Embryonic facial prominence (tissue), 1 donor: ENCODE measurements around the gene WDR83.
A peak's percentile ranks its signal among the peaks of the same experiment; 100 is the strongest.
"Not testable (repeated sequence)": the region's sequence is repeated elsewhere in the genome, so short reads cannot be mapped to it uniquely, and the experiment has no call there.

Experiments
- DNase-seq: peaks from one replicate; pipeline ENCODE4 v3.0.0-alpha.2; 2016; ENCODE audit errors: extremely low spot score

WDR83 gene, protein sequence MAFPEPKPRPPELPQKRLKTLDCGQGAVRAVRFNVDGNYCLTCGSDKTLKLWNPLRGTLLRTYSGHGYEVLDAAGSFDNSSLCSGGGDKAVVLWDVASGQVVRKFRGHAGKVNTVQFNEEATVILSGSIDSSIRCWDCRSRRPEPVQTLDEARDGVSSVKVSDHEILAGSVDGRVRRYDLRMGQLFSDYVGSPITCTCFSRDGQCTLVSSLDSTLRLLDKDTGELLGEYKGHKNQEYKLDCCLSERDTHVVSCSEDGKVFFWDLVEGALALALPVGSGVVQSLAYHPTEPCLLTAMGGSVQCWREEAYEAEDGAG

DNA sequence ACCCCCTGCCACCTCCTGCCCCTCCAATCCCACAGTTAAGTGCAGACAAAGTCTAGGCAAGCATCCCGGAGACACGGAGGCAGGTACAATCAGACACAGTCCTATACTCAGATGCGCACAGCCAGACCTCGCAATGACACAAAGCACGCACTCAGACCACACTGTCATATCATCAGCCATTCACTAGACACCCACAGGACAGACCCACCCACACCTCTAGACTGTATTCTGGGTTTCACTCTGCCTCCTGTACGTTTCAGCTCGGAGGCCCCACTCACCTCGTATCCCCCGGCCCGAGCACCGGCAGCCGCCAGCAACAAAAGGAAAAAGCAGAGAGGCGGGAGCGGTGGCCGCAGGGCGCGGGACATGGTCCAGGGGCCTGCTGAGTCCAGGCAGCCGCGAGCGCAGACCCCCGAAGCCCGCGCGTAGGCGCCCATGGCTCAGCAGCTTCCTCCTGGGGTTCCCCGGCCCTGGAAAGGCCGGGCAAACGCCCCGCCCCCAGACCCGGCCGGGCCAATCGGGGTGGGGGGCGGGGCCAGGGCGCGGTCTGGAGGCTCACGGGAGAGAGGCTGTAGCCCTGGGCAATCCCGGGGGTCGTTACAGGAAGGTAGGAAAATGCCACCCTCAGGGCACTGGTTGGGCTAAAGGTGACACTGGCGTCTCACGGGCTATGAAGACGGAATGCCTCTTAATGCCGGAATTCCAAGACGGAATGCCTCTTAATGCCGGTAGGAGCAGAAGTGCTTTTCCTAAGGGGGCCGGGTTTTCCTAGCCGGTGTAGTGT is at the start of gene WDR83, which contains the start of gene MAN2B1:
Gene WDR83 (plus strand): TSS at position 543 of the 784 bp plus-strand sequence. CDS start 2,984 bp downstream, outside the sequence.
Gene MAN2B1 (minus strand): TSS at position 478 of the 784 bp plus-strand sequence. CDS start 41 bp downstream, at position 437.
- DNase-seq = no peak

- DNase-seq = no peak
Observed at GRCh38 chr19:12617646-12618045, 49.0 kb upstream of the WDR83 start.

DNA sequence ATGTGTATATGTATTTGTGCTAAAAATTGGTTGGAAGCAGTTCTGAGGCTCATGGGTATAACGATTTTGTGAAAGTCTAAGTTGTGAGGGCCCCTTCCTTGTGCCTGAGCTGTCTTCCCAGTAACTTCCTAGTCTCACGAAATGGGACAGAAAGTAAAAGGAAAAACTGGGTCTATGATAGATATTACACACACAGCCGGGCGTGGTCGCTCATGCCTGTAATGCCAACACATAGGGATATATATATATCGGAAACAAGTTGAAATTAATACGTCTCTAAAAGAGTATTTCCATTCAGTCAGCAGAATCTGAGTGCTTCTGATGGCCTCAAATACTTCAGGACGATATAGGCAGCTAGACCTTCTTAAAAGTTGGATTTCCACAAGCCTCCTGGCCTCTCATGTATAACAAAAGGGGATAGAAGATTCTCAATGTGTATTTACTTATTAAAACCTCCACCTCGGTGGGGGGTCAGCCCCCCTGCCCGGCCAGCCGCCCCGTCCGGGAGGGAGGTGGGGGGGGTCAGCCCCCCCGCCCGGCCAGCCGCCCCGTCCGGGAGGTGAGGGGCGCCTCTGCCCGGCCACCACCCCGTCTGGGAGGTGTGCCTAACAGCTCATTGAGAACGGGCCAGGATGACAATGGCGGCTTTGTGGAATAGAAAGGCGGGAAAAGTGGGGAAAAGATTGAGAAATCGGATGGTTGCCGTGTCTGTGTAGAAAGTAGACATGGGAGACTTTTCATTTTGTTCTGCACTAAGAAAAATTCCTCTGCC is 45.2 kb upstream of the WDR83 start:
- not testable (repeated sequence) for DNase-seq

DNA sequence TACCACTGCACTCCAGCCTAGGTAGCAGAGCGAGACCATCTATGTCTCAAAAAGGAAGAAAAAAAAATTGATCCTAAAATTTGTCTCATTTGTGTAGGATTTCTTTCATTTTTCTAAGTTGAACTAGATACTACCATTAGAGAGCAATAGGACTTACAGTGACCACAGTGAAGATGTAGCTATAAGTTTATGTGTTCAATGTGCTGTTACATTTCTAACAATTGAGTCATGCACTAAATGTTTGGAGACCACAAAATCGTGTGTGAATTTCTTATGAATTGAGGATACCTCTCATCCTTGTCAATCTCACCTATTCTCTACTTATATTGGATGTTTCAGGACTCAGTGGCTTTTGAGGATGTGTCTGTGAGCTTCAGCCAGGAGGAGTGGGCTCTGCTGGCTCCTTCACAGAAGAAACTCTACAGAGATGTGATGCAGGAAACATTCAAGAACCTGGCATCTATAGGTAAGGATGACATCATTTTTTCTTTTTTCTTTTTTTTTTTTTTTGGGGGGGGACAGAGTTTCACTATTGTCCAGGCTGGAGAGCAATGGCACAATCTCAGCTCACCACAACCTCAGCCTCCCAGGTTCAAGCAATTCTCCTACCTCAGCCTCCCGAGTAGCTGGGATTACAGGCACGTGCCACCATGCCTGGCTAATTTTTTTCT is 43.1 kb upstream of the WDR83 start:
- no peak for DNase-seq

GRCh38 chr19:12626958-12627357 is 39.6 kb upstream of the WDR83 start:
- DNase-seq = no peak

- DNase-seq = no peak
Observed at GRCh38 chr19:12628040-12629022, 38.3 kb upstream of the WDR83 start.

DNA sequence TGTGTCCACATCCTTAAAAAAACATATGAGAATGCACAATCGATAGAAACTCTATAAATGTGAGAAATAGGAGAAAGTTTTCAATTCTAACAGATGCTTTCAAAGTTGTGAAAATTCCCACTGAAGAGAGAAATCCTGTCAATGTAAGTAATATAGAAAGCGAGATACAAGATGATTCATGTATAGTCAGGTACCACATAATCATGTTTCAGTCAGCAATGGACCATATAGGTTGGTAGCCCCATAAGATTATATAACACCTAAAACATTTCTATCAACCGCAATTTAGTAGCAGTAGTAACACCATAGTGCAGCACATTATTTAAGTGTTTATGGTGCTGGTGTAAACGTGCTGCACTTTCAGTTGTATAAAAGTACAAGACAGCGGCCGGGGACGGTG is 37.4 kb upstream of the WDR83 start:
- no peak for DNase-seq

- DNase-seq = no peak
Observed at GRCh38 chr19:12636631-12637030, 30.0 kb upstream of the WDR83 start.

DNA sequence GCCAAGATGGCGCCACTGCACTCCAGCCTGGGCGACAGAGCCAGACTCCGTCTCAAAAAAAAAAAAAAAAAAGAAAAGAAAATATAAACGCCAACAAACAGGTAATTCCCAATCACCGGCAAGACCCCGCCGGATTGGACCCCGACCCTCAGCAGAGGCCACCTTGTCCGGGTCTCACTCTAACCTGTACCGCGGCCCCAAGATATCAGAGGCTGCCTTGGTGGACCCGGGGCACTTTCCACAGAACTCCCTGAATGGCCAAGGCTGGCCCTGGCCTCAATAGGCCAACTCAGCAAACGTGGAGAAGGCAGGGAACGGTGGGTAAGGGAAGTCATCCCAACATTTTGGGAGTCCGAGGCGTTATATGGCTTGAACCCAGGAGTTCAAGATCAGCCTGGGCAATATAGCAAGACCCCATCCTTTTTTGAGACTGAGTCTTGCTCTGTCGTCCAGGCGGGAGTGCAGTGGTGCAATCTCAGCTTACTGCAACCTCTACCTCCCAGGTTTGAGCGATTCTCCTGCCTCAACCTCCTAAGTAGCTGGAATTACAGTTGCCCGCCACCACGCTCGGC is 27.9 kb upstream of the WDR83 start:
- no peak for DNase-seq

- peak; percentile 20 for DNase-seq
Observed at GRCh38 chr19:12639901-12640613, 26.6 kb upstream of the WDR83 start.

DNA sequence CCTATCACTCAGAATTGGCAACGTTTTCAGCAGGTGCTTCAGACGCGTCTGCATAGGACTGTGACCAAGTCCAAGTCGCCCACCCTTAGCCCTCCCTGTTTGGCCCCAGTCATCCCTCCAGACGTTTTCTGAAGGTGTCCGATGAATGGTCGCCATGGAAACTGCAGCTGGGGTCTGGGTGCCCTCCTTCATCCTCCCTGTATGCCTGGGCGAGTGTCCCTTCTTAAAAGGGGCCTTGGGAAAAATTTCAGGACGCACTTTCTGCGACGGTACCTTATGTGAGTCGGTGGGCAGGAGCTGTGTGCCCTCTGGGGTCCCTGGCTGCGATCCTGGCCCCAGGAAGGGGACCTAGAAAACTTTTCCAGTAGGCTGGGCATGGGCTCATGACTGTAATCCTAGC is 25.2 kb upstream of the WDR83 start:
- DNase-seq = no peak

- no peak for DNase-seq
Observed at GRCh38 chr19:12642506-12642905, 24.1 kb upstream of the WDR83 start.

- DNase-seq = not testable (repeated sequence)
Observed at GRCh38 chr19:12643716-12644115, 22.9 kb upstream of the WDR83 start.

- DNase-seq = no peak
Observed at GRCh38 chr19:12646551-12646950, 20.1 kb upstream of the WDR83 start.

- DNase-seq = no peak
Observed at GRCh38 chr19:12647047-12647446, 19.6 kb upstream of the WDR83 start.

GRCh38 chr19:12647490-12648071 is 19.0 kb upstream of the WDR83 start:
- no peak for DNase-seq

- no peak for DNase-seq
Observed at GRCh38 chr19:12648088-12648487, 18.5 kb upstream of the WDR83 start.

DNA sequence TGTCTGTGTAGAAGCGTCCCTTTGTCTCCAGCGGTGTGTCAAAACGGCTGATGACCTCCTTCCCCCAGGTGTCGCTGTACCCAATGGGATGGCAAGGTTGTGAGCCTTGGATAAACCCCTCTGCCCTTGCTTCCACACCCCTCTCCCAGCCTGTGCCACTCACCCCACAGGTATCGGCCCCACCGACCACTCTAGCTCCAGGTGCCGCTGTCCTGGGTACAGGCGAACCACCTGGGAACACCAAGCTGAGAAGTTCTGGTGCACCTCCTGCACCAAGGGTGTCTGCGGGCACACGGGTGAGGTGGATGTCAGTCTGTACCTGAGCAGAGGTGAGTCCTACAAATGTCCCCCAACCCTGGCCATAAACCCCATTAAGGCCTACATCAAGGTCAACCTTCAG is 16.7 kb upstream of the WDR83 start:
- no peak for DNase-seq

GRCh38 chr19:12652219-12652618 is 14.4 kb upstream of the WDR83 start:
- DNase-seq = no peak
